Panc1 (cell line): ENCODE results near the gene MIPEP. TPM values are rescaled to one million over a fixed set of nuclear protein-coding genes. Genes with fewer than 3 reads are reported as not detected.

Source experiments
- ATAC-seq: fragments of 200-7000 bp; cut with Tn5 transposase; 2 replicates; pipeline ENCODE4 v1.9.1; 2020; ENCODE audit warnings: mild to moderate bottlenecking, moderate library complexity
- BruUV-seq: library from RNA; stranded (reverse); fragments of 400-500 nt; replicated peaks from 2 replicates; lab custom pipeline; 2021; lab: Mats Ljungman, UMichigan
- CTCF ChIA-PET: fragments of 300-600 bp; sonication (Branson Sonifier 250); formaldehyde crosslinking; loops from one replicate; lab custom pipeline; 2022; ENCODE audit warnings: antibody characterized with exemption; lab: Charles Lee
- POLR2A ChIA-PET: fragments of 300-600 bp; sonication (Branson Sonifier 250); formaldehyde crosslinking; loops from one replicate; lab custom pipeline; 2022; ENCODE audit warnings: antibody characterized with exemption; lab: Charles Lee
- DNase-seq: peaks from one replicate; pipeline ENCODE4 v3.0.0-alpha.2; 2010; ENCODE audit warnings: low read depth, low spot score
- H3K27ac ChIP-seq: 2 replicates; pipeline ENCODE4 v1.5.1; 2011; ENCODE audit warnings: mild to moderate bottlenecking, low read length, inconsistent platforms
- H3K27me3 ChIP-seq: fragments of 200-500 bp; sonication (Bioruptor generic); 2 replicates; pipeline ENCODE4 v1.6.0; 2014; ENCODE audit warnings: low read length, inconsistent platforms; ENCODE audit not compliant: control insufficient read depth, insufficient read depth
- H3K36me3 ChIP-seq: fragments of 200-500 bp; sonication (Bioruptor generic); 2 replicates; pipeline ENCODE4 v1.5.1; 2014; ENCODE audit warnings: inconsistent platforms, mild to moderate bottlenecking, low read length, moderate library complexity; ENCODE audit not compliant: control insufficient read depth, insufficient read depth
- H3K4me1 ChIP-seq: 2 replicates; pipeline ENCODE4 v1.5.1; 2011; ENCODE audit warnings: inconsistent platforms, mild to moderate bottlenecking, low read length, moderate library complexity; ENCODE audit not compliant: control insufficient read depth, insufficient read depth
- H3K4me3 ChIP-seq, 2 experiments: 2 replicates each; pipeline ENCODE4 v1.5.1; 2011 to 2012; ENCODE audit warnings: low read depth in 2 of 2, low read length in 2 of 2, mild to moderate bottlenecking in 2 of 2, inconsistent platforms in 1 of 2, moderate library complexity in 1 of 2
- H3K9me3 ChIP-seq: fragments of 200-500 bp; sonication (Bioruptor generic); 2 replicates; pipeline ENCODE4 v1.5.1; 2014; ENCODE audit warnings: low read depth, mild to moderate bottlenecking, inconsistent platforms, low read length, moderate library complexity; ENCODE audit not compliant: control insufficient read depth, insufficient read depth
- POLR2AphosphoS5 ChIP-seq: IDR thresholded peaks from 2 replicates; pipeline ENCODE4 v1.6.1; 2012; ENCODE audit warnings: mild to moderate bottlenecking, low read depth, low read length, moderate library complexity
- SIN3A ChIP-seq: IDR thresholded peaks from 2 replicates; pipeline ENCODE4 v1.6.1; 2012; ENCODE audit warnings: low read depth, mild to moderate bottlenecking, low read length, moderate library complexity, borderline replicate concordance; ENCODE audit not compliant: insufficient read depth
- TCF7L2 ChIP-seq: IDR thresholded peaks from 2 replicates; pipeline ENCODE4 v1.6.1; 2011; ENCODE audit warnings: mild to moderate bottlenecking, low read depth, low read length, inconsistent platforms
- in situ Hi-C: cut with HindIII; loops from 2 replicates; pipeline ENCODE4 v1.10.0; 2016; ENCODE audit warnings: low sequenced_read_pairs, low pct_unique_long_range_greater_than_20kb
- intact Hi-C: fragments of 100-400 bp; cut with micrococcal nuclease; formaldehyde crosslinking; loops from one replicate; pipeline ENCODE4 v1.10.0; 2022; ENCODE audit not compliant: unreplicated experiment
- total RNA-seq: library from RNA; stranded (reverse); gene quantifications from one replicate; pipeline ENCODE4 v1.2.1, GENCODE V29; 2021; ENCODE audit not compliant: unreplicated experiment
- TF ChIP-seq, protein P1 (sequence below), 2 experiments: IDR thresholded peaks; 2 replicates each; pipeline ENCODE4 v1.6.1; 2011 to 2012; ENCODE audit warnings: low read depth in 2 of 2, control low read depth in 1 of 2, low read length in 1 of 2, mild to moderate bottlenecking in 1 of 2, moderate library complexity in 1 of 2; ENCODE audit not compliant: insufficient read depth in 1 of 2
- TF ChIP-seq, protein P2 (sequence below): fragments of 450-650 bp; IDR thresholded peaks from 2 replicates; pipeline ENCODE4 v1.5.1; 2017; ENCODE audit warnings: mild to moderate bottlenecking

Gene MIPEP
- total RNA-seq, 1 experiment from 2014 or later: 13.8 TPM

DNA sequence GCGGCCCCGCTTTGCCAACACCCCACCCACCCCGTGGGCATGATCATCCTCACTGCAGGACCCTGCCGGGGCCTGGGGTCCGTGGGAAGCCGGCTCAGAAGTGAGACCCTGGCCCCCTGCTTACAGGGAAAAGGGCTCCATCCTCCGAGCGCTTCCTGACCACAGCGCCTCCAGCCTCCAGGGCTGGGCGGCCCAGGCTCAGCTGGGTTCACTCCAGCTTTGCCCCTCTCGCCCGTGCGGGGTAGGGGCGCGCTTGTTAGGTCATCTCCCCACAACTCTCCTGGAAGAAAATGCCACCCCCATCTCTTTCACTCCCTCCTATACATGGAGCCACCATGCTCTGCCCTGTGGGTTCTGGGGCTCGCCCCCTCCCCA, 14.7 kb upstream of the MIPEP start:
- in situ Hi-C loops (no loop called here), intact Hi-C loops (no loop called here)
- Histone ChIP-seq H3K36me3 (no peaks in the 10 kb centered on the region), H3K27ac (no peak overlapping the region), H3K9me3 (no peaks in the 10 kb centered on the region), H3K4me3 (no peak overlapping the region), H3K4me1 (no peaks in the 10 kb centered on the region), H3K27me3 (peaks cover 5% of the 10 kb centered on the region)
- TF ChIP-seq, protein P1, sequence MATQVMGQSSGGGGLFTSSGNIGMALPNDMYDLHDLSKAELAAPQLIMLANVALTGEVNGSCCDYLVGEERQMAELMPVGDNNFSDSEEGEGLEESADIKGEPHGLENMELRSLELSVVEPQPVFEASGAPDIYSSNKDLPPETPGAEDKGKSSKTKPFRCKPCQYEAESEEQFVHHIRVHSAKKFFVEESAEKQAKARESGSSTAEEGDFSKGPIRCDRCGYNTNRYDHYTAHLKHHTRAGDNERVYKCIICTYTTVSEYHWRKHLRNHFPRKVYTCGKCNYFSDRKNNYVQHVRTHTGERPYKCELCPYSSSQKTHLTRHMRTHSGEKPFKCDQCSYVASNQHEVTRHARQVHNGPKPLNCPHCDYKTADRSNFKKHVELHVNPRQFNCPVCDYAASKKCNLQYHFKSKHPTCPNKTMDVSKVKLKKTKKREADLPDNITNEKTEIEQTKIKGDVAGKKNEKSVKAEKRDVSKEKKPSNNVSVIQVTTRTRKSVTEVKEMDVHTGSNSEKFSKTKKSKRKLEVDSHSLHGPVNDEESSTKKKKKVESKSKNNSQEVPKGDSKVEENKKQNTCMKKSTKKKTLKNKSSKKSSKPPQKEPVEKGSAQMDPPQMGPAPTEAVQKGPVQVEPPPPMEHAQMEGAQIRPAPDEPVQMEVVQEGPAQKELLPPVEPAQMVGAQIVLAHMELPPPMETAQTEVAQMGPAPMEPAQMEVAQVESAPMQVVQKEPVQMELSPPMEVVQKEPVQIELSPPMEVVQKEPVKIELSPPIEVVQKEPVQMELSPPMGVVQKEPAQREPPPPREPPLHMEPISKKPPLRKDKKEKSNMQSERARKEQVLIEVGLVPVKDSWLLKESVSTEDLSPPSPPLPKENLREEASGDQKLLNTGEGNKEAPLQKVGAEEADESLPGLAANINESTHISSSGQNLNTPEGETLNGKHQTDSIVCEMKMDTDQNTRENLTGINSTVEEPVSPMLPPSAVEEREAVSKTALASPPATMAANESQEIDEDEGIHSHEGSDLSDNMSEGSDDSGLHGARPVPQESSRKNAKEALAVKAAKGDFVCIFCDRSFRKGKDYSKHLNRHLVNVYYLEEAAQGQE (IDR thresholded peaks at IDR 0.05; ENCODE audit: insufficient read depth in 1 of 2, low read depth in 2 of 2, low read length in 1 of 2): no peak
- no peak for TF ChIP-seq TCF7L2
- TF ChIP-seq, protein P2, sequence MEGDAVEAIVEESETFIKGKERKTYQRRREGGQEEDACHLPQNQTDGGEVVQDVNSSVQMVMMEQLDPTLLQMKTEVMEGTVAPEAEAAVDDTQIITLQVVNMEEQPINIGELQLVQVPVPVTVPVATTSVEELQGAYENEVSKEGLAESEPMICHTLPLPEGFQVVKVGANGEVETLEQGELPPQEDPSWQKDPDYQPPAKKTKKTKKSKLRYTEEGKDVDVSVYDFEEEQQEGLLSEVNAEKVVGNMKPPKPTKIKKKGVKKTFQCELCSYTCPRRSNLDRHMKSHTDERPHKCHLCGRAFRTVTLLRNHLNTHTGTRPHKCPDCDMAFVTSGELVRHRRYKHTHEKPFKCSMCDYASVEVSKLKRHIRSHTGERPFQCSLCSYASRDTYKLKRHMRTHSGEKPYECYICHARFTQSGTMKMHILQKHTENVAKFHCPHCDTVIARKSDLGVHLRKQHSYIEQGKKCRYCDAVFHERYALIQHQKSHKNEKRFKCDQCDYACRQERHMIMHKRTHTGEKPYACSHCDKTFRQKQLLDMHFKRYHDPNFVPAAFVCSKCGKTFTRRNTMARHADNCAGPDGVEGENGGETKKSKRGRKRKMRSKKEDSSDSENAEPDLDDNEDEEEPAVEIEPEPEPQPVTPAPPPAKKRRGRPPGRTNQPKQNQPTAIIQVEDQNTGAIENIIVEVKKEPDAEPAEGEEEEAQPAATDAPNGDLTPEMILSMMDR: no peak
- TF ChIP-seq POLR2AphosphoS5: no peak
- TF ChIP-seq SIN3A: no peak
- BruUV-seq: no TSS peak
- no peak for DNase-seq
- no peak for ATAC-seq
- ChIA-PET CTCF (no interaction called here), POLR2A (no interaction called here)

DNA sequence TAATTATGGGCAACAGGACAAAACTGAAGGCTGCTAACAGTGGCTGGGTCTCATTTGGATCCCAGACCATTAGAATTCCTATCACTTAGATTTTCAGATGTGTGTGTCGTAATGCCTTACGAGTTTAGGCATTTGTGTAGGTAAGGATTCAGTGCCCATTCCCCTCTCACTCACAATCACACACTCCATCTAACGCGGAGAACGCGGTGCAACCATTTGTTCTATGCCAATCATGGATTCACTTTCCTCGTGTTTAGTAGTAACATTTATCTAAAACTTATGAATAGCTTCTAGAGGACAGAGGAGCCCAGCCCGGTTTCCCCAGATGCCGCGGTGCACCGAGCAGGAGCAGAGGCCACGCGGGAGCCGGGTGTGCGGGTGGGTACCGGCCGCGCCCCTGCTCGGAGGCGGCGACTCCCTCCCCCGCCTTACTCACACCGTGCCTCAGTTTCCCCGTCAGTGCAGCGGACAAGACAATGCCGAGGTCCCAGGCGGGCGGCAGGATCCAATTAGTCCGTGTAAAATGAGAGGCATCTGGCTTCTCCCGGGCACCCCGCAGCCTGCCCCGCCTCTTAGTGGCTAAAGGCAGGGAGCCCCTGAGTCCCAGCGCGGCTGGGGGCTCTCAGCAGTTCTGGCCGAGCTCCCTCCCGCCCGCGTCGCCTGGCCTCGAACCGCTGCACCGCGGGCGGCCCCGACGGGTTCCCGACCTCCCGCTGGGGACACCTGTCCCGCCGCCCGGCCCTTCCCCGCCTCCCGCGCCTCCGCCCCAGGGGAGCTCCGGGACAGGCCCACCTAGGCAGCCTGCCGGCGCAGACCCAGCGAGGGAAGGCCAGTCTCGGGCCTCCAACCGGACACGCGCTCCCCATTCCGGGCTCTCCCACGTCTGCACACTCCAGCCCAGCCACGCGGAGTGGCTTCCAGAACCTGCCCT, 14.0 kb upstream of the MIPEP start:
- intact Hi-C loops: no loop called here
- TF ChIP-seq, protein P2: no peak
- TF ChIP-seq, protein P1 (IDR thresholded peaks at IDR 0.05; ENCODE audit: insufficient read depth in 1 of 2, low read depth in 2 of 2, low read length in 1 of 2): no peak
- no peak for TF ChIP-seq TCF7L2
- no peak for TF ChIP-seq SIN3A
- TF ChIP-seq POLR2AphosphoS5: no peak
- Histone ChIP-seq H3K4me1 (no peaks in the 10 kb centered on the region), H3K4me3 (no peak overlapping the region), H3K9me3 (no peaks in the 10 kb centered on the region), H3K27ac (no peak overlapping the region), H3K27me3 (peaks cover 5% of the 10 kb centered on the region), H3K36me3 (no peaks in the 10 kb centered on the region)
- ChIA-PET CTCF (no interaction called here), POLR2A (no interaction called here)
- in situ Hi-C loops: no loop called here
- BruUV-seq: no TSS peak
- DNase-seq (no peak), ATAC-seq (no peak)
